ENCODE results near the gene FAM53B.
"Not testable (repeated sequence)": the region's sequence is repeated elsewhere in the genome, so short reads cannot be mapped to it uniquely, and the experiment has no call there.

DNA sequence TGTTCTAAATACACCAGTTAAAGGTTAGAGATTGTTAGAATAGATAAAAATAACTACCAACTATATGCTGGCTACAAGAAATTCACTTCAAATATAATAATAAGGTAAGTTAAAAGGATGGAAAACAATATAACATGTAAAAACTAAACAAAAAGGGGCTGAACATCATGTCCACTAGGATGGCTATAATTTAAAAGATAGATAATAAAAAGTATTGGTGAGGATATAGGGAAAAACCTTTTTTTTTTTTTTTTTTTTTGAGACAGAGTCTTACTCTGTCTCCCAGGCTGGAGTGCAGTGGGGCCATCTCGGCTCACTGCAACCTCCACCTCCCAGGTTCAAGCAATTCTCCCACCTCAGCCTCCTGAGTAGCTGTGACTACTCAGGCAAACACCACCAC lies 38.7 kb upstream of the FAM53B start:
- TF ChIP-seq EZH2 (IDR thresholded peaks at IDR 0.05; ENCODE audit: insufficient read depth, poor library complexity, severe bottlenecking); EZH2phosphoT487 (IDR thresholded peaks at IDR 0.05; ENCODE audit: insufficient read depth, low read depth): not testable (repeated sequence)
